HCT116 (cell line): ENCODE results near the gene SLC27A4. TPM values are rescaled to one million over a fixed set of nuclear protein-coding genes. Genes with fewer than 3 reads are reported as not detected.

ENCODE experiments used
- ATAC-seq: fragments of 200-7000 bp; cut with Tn5 transposase; 2 replicates; pipeline ENCODE4 v1.9.1; 2020; ENCODE audit warnings: mild to moderate bottlenecking, moderate library complexity
- BruUV-seq: library from RNA; stranded (reverse); fragments of 400-500 nt; replicated peaks from 2 replicates; lab custom pipeline; 2021; lab: Mats Ljungman, UMichigan
- CTCF ChIA-PET: fragments of 300-600 bp; sonication (Branson Sonifier 250); formaldehyde crosslinking; loops from one replicate; lab custom pipeline; 2021; ENCODE audit warnings: antibody characterized with exemption; lab: Charles Lee
- POLR2A ChIA-PET: fragments of 300-600, 350-600 bp; sonication (Branson Sonifier 250); formaldehyde crosslinking; loops from one replicate; lab custom pipeline; 2021; ENCODE audit warnings: antibody characterized with exemption; lab: Charles Lee
- RAD21 ChIA-PET, 2 experiments: fragments of 300-600 bp; sonication (Branson Sonifier 250); formaldehyde crosslinking; loops; one replicate each; lab custom pipeline; 2023; ENCODE audit warnings: low total read pairs in 2 of 2; ENCODE audit not compliant: uncharacterized antibody in 2 of 2, unreplicated experiment in 2 of 2, low non-redundant PET in 1 of 2; lab: Charles Lee
- DNase-seq: peaks from one replicate; pipeline ENCODE4 v3.0.0-alpha.2; 2010; ENCODE audit warnings: low read depth, low spot score
- H2AFZ ChIP-seq: fragments of 200-600 bp; shearing (Covaris generic), sonication (generic); 2 replicates; pipeline ENCODE4 v1.6.1; 2017; ENCODE audit warnings: low read depth, mixed run types, mixed read lengths, antibody characterized with exemption, low read length; ENCODE audit not compliant: poor library complexity, severe bottlenecking
- H3K27ac ChIP-seq: 2 replicates; pipeline ENCODE4 v1.5.1; 2012; ENCODE audit warnings: low read depth, low read length
- H3K27me3 ChIP-seq: fragments of 200-600 bp; sonication (generic); 2 replicates; pipeline ENCODE4 v1.6.1; 2016; ENCODE audit warnings: mixed run types, low read length, mixed read lengths; ENCODE audit not compliant: insufficient read depth
- H3K36me3 ChIP-seq, 2 experiments: fragments of 200-500 bp in 1 of 2; fragments of 200-600 bp in 1 of 2; sonication (Bioruptor generic) in 1 of 2; sonication (generic) in 1 of 2; 2 replicates each; pipeline versions ENCODE4 v1.5.1 to v1.6.1; 2014 to 2016; ENCODE audit warnings: low read length in 2 of 2, inconsistent platforms in 1 of 2, mixed read lengths in 1 of 2, mixed run types in 1 of 2; ENCODE audit not compliant: insufficient read depth in 2 of 2, control insufficient read depth in 1 of 2
- H3K4me1 ChIP-seq, 2 experiments: fragments of 200-600 bp in 1 of 2; sonication (generic) in 1 of 2; 2 replicates each; pipeline versions ENCODE4 v1.5.1 to v1.6.1; 2012 to 2017; ENCODE audit warnings: low read length in 2 of 2, inconsistent platforms in 1 of 2, mild to moderate bottlenecking in 1 of 2, mixed read lengths in 1 of 2, mixed run types in 1 of 2, moderate library complexity in 1 of 2; ENCODE audit not compliant: insufficient read depth in 2 of 2, control insufficient read depth in 1 of 2
- H3K4me2 ChIP-seq: fragments of 200-600 bp; sonication (generic); 2 replicates; pipeline ENCODE4 v1.6.1; 2017; ENCODE audit warnings: mixed run types, low read length, mixed read lengths
- H3K4me3 ChIP-seq, 2 experiments: fragments of 200-600 bp in 1 of 2; sonication (generic) in 1 of 2; replicated peaks in 1 of 2; 2 replicates each; pipeline ENCODE4 v1.5.1; 2011 to 2016; ENCODE audit warnings: low read length in 2 of 2, control low read depth in 1 of 2, low read depth in 1 of 2, mild to moderate bottlenecking in 1 of 2, mixed read lengths in 1 of 2, mixed run types in 1 of 2
- H3K79me2 ChIP-seq: fragments of 200-600 bp; sonication (generic); 2 replicates; pipeline ENCODE4 v1.6.1; 2017; ENCODE audit warnings: mild to moderate bottlenecking, mixed run types, low read length, moderate library complexity, mixed read lengths; ENCODE audit not compliant: insufficient read depth
- H3K9ac ChIP-seq: fragments of 200-600 bp; sonication (generic); 2 replicates; pipeline ENCODE4 v1.6.1; 2016; ENCODE audit warnings: low read length, mixed read lengths
- H3K9me2 ChIP-seq: fragments of 200-600 bp; sonication (generic), shearing (Covaris generic); 2 replicates; pipeline ENCODE4 v1.6.1; 2017; ENCODE audit warnings: mixed run types, mild to moderate bottlenecking, moderate library complexity; ENCODE audit not compliant: insufficient read depth
- H3K9me3 ChIP-seq, 2 experiments: fragments of 200-500 bp in 1 of 2; fragments of 200-600 bp in 1 of 2; sonication (Bioruptor generic) in 1 of 2; sonication (generic) in 1 of 2; 2 replicates each; pipeline ENCODE4 v1.6.1; 2014 to 2017; ENCODE audit warnings: low read length in 2 of 2, mixed read lengths in 2 of 2, inconsistent platforms in 1 of 2, low read depth in 1 of 2, mild to moderate bottlenecking in 1 of 2, mixed run types in 1 of 2, moderate library complexity in 1 of 2; ENCODE audit not compliant: control insufficient read depth in 1 of 2, insufficient read depth in 1 of 2
- H4K20me1 ChIP-seq: fragments of 200-600 bp; sonication (generic), shearing (Covaris generic); 2 replicates; pipeline ENCODE4 v1.6.1; 2017; ENCODE audit warnings: mixed run types, mild to moderate bottlenecking, moderate library complexity; ENCODE audit not compliant: insufficient read depth
- CBX3 ChIP-seq: IDR thresholded peaks from 2 replicates; pipeline ENCODE4 v1.6.1; 2012; ENCODE audit warnings: low read depth
- CEBPB ChIP-seq: IDR thresholded peaks from 2 replicates; pipeline ENCODE4 v1.6.1; 2012; ENCODE audit warnings: low read depth
- ELF1 ChIP-seq: IDR thresholded peaks from 2 replicates; pipeline ENCODE4 v1.6.1; 2012; ENCODE audit warnings: low read depth, borderline replicate concordance
- EZH2 ChIP-seq: fragments of 200-600 bp; sonication (generic); IDR thresholded peaks from 2 replicates; pipeline ENCODE4 v1.6.1; 2017; ENCODE audit warnings: antibody characterized with exemption, mixed run types
- SIN3A ChIP-seq: IDR thresholded peaks from 2 replicates; pipeline ENCODE4 v1.6.1; 2012; ENCODE audit warnings: low read depth
- ZFX ChIP-seq: fragments of 450-650 bp; IDR thresholded peaks from 2 replicates; pipeline ENCODE4 v1.6.1; 2017
- intact Hi-C: fragments of 100-400 bp; cut with micrococcal nuclease; formaldehyde crosslinking; loops from 2 replicates; pipeline ENCODE4 v1.10.0; 2022
- total RNA-seq: library from RNA; stranded (reverse); gene quantifications from one replicate; pipeline ENCODE4 v1.2.1, GENCODE V29; 2021; ENCODE audit not compliant: unreplicated experiment
- TF ChIP-seq, protein P1 (sequence below): IDR thresholded peaks from 2 replicates; pipeline ENCODE4 v1.6.1; 2012; ENCODE audit warnings: low read depth

Gene SLC27A4
- total RNA-seq, 1 experiment from 2014 or later: 33.9 TPM

- Histone ChIP-seq H3K27ac (no peak overlapping the region), H3K4me3 (no peak overlapping the region), H3K9ac (no peak overlapping the region), H3K9me2 (no peaks in the 10 kb centered on the region), H2AFZ (no peak overlapping the region), H3K79me2 (no peaks in the 10 kb centered on the region), H3K9me3 (no peaks in the 10 kb centered on the region), H4K20me1 (no peaks in the 10 kb centered on the region), H3K36me3 (peaks cover 7 to 10% of the 10 kb centered on the region in 2 experiments; a peak in 3 of 4 replicates), H3K27me3 (no peaks in the 10 kb centered on the region), H3K4me1 (peaks cover 0 to 14% of the 10 kb centered on the region in 2 experiments; a peak in 2 of 4 replicates), H3K4me2 (no peak overlapping the region)
- ATAC-seq: no peak
- BruUV-seq: no TSS peak
- POLR2A ChIA-PET: no interaction called here
- intact Hi-C loops: no loop called here
- RAD21 ChIA-PET: no interaction called here
- TF ChIP-seq CBX3 (no peak), SIN3A (no peak), ZFX (no peak), EZH2 (no peak), CEBPB (no peak), ELF1 (no peak)
- TF ChIP-seq, protein P1, sequence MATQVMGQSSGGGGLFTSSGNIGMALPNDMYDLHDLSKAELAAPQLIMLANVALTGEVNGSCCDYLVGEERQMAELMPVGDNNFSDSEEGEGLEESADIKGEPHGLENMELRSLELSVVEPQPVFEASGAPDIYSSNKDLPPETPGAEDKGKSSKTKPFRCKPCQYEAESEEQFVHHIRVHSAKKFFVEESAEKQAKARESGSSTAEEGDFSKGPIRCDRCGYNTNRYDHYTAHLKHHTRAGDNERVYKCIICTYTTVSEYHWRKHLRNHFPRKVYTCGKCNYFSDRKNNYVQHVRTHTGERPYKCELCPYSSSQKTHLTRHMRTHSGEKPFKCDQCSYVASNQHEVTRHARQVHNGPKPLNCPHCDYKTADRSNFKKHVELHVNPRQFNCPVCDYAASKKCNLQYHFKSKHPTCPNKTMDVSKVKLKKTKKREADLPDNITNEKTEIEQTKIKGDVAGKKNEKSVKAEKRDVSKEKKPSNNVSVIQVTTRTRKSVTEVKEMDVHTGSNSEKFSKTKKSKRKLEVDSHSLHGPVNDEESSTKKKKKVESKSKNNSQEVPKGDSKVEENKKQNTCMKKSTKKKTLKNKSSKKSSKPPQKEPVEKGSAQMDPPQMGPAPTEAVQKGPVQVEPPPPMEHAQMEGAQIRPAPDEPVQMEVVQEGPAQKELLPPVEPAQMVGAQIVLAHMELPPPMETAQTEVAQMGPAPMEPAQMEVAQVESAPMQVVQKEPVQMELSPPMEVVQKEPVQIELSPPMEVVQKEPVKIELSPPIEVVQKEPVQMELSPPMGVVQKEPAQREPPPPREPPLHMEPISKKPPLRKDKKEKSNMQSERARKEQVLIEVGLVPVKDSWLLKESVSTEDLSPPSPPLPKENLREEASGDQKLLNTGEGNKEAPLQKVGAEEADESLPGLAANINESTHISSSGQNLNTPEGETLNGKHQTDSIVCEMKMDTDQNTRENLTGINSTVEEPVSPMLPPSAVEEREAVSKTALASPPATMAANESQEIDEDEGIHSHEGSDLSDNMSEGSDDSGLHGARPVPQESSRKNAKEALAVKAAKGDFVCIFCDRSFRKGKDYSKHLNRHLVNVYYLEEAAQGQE: no peak
- no peak for DNase-seq
- CTCF ChIA-PET: no interaction called here
These were observed 50.7 kb downstream of the SLC27A4 start for GRCh38 chr9:128390813-128391711.
